GM19035 (cell line): ENCODE data around the gene DEFB125.
"Not testable (repeated sequence)": the region's sequence is repeated elsewhere in the genome, so short reads cannot be mapped to it uniquely, and the experiment has no call there.

ENCODE experiments used
- ATAC-seq: cut with Tn5 transposase; IDR thresholded peaks from one replicate; pipeline ENCODE4 v1.9.1; 2021; ENCODE audit not compliant: unreplicated experiment

DEFB125 gene

GRCh38 chr20:87401-87800, at the start of gene DEFB125:
Gene DEFB125 (plus strand): TSS chr20:87672. CDS start chr20:87710, 38 bp downstream.
- ATAC-seq, result no peak

DNA sequence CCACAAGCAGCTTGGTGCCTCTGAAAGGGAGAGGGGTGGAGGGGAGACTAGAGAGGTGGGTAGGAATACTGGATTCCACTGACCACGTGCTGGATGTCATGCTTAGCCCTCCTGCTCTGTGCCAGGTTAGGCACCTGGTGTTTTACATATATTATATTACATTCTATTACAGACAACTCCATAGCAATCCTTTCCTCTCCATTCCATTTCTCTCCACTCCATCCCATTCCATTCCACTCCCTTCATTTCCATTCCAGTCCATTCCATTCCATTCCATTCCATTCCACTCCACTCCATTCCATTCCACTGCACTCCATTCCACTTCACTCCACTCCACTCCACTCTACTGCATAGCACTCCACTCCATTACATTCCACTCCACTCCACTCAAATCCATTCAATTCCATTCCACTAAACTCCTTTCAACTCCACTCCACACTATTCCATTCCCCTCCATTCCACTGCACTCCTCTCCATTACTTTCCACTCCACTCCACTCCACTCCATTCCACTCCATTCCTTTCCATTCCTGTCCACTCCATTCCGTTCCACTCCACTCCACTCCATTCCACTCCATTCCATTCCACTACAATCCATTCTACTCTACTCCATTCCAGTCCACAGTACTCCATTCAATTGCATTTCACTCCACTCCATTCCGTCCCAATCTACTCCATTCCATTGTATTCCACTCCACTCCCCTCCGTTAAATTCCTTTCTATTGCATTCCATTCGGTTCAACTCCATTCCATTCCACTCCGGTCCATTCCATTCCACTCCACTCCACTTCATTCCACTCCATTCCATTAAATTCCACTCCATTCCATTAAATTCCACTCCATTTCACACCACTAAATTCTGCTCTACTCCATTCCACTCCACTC, 27.2 kb upstream of the DEFB125 start:
- ATAC-seq, result no peak

DNA sequence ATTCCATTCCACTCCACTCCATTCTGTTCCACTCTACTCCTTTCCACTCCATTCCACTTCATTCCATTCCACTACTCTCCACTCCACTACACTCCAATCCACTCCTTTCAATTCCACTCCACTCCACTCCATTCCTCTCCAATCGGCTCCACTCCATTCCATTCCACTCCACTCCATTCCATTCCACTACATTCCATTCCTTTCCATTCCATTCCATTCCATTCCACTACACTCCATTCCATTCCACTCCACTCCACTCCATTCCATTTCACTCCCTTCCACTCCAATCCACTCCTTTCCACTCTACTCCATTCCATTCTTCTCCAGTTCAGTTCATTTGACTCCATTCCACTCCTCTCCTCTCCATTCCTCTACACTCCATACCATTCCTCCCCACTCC, 26.2 kb upstream of the DEFB125 start:
- ATAC-seq, result no peak

DNA sequence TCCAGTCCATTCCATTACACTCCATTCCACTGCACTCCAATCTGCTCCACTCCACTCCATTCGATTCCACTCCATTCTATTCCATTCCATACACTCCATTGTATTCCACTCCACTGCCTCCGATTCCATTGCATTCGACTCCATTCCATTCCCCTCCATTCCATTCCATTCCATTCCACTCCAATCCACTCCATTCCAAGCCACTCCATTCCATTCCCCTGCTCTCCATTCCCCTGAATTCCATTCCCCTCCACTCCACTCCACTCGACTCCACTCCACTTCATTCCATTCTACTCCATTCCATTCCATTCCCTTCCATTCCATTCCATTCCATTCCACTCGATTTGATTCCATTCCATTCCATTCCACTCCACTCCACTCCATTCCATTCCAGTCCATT, 25.7 kb upstream of the DEFB125 start:
- ATAC-seq, result no peak

- no peak for ATAC-seq
Observed at GRCh38 chr20:62487-62886, 25.0 kb upstream of the DEFB125 start.

DNA sequence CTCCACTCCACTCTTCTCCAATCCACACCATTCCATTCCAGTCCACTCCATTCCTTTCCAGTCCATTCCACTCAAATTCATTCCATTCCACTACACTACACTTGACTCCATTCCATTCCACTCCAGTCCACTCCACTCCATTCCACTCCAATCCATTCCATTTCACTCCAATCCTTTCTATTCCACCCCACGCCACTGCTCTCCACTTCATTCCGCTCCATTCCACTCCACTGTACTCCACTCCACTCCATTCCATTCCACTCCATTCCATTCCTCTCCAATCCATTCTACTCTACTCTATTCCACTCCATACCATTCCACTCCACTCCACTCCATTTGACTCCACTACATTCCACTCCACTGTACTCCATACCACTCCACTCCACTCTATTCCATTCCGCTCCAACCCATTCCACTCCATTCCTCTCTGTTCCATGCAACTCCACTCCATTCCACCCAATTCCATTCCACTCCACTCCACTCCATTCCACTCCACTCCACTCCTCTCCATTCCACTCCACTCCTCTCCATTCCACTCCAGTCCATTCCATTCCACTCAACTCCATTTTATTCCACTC, 23.4 kb upstream of the DEFB125 start:
- no peak for ATAC-seq

DNA sequence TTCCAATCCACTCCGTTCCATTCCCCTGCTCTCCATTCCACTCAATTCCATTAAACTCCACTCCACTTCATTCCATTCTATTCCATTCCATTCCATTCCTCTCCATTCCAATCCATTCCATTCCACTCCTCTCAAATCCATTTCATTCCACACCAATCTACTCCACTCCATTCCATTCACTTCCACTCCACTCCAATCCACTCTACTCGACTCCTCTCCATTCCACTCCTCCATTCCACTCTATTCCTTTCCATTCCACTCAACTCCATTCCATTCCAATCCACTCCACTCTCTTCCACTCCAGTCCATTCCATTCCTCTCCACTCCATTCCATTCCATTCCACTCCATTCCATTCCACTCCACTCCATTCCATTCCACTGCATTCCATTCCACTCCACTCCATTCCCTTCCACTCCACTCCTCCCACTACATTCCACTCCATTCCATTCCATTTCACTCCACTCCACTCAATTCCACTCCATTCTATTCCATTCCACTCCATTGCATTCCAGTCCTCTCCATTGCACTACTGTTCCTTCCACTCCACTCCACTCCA, 22.6 kb upstream of the DEFB125 start:
- no peak for ATAC-seq

- no peak for ATAC-seq
Observed at GRCh38 chr20:77231-77630, 10.2 kb upstream of the DEFB125 start.

- no peak for ATAC-seq
Observed at GRCh38 chr20:78338-78737, 9.1 kb upstream of the DEFB125 start.

DNA sequence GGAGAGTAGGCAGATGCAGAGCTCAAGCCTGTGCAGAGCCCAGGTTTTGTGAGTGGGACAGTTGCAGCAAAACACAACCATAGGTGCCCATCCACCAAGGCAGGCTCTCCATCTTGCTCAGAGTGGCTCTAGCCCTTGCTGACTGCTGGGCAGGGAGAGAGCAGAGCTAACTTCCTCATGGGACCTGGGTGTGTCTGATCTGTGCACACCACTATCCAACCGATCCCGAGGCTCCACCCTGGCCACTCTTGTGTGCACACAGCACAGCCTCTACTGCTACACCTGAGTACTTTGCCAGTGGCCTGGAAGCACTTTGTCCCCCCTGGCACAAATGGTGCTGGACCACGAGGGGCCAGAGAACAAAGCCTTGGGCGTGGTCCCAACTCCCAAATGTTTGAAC, 7.9 kb upstream of the DEFB125 start:
- ATAC-seq, result no peak

DNA sequence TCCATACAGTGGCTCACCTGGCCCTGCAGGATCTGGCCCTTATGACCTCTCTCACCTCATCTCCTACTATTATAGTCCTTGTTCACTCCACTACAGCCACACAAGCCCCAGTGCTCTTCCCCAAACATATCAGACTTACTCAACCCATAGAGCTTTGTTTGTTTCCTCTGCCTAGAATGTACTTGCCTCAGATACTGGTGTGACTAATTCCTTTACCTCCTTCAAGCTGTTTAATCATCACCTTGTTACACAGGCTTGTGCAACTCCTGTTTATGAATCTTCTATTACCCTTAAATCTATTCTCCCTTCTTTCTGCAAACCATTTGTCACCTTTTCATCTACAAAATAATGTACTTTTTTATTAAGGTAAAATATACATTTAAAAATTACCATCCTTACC, 3.2 kb downstream of the DEFB125 start:
- no peak for ATAC-seq

DNA sequence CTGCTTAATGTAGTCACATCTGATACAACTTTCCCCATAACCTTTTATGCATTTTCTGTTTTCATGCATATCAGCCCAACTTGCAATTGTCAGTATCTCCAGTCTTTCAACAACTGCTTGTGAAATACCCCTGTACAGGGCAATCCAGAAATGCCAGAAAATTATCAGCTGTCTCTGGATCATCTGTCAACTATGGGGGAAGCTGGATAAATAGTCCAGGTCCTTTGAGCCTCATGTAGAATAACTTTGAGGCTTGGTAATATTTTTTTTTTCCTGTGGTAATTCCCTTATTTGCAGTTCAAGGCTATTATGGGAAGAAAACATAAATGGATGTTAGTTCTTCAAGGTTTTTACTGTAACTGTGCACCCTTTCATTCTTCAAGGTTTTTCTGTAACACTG, 6.2 kb downstream of the DEFB125 start:
- no peak for ATAC-seq

DNA sequence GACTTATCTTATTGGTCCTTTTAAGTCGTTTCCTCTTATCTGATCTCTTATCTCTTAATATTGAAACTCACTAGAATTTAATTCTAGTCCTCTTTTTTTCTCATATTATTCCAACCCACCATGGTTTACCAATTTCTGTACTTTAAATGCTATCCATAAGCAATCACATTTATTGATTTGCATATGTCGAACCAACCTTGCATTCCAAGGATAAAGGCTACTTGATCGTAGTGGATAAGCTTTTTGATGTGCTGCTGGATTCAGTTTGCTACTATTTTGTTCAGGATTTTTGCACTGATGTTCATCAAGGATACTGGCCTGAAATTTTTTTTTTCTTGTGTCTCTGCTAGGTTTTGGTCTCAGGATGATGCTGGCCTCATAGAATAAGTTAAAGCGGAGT, 7.7 kb downstream of the DEFB125 start:
- ATAC-seq, result no peak

DNA sequence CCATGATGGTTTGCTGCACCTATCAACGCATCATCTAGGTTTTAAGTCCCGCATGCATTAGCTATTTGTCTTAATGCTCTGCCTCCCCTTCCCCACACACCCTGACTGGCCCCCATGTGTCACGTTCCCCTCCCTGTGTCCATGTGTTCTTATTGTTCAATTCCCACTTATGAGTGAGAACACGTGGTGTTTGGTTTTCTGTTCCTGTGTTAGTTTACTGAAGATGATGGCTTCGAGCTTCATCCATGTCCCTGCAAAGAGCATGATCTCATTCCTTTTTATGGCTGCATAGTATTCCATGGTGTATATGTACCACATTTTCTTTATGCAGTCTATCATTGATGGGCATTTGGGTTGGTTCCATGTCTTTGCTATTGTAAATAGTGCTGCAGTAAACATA, 10.2 kb downstream of the DEFB125 start:
- not testable (repeated sequence) for ATAC-seq

GRCh38 chr20:101975-102374, 14.5 kb downstream of the DEFB125 start:
- ATAC-seq, result no peak

DNA sequence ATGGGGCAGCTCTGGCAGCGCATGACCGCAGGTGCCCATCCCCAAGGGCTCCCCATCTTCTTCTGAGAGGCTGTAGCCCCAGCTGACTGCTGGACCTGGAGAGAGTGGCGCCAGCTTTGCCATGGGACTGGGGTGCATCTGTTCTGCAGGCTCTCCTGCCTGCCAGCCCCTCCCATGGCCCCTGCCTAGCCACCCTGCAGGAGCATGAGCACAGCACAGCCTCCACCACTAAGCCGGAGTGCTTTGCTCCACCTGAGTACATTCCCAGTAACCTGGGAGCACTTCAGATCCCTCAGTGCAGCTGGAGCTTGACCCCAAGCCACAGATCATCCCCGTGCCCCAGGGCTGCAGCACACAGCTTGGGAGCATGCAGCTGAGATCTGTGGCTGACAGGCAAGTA, 16.0 kb downstream of the DEFB125 start:
- ATAC-seq, result no peak

DNA sequence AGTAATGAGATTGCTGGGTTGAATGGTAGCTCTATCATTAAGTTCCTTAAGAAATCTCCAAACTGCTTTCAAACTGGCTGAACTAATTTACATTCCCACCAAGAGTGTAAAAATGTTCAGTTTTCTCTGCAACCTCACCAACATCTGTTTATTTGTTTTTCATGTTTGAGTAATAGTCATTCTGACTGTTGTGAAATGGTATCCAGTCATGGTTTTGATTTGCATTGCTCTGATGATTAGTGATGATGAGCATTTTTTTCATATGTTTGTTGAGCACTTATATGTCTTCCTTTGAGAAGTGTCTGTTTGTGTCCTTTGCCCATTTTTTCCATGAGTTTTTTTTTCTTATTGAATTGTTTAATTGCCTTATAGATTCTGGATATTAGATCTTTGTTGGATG, 24.9 kb downstream of the DEFB125 start:
- no peak for ATAC-seq

- no peak for ATAC-seq
Observed at GRCh38 chr20:117518-117917, 30.0 kb downstream of the DEFB125 start.

DNA sequence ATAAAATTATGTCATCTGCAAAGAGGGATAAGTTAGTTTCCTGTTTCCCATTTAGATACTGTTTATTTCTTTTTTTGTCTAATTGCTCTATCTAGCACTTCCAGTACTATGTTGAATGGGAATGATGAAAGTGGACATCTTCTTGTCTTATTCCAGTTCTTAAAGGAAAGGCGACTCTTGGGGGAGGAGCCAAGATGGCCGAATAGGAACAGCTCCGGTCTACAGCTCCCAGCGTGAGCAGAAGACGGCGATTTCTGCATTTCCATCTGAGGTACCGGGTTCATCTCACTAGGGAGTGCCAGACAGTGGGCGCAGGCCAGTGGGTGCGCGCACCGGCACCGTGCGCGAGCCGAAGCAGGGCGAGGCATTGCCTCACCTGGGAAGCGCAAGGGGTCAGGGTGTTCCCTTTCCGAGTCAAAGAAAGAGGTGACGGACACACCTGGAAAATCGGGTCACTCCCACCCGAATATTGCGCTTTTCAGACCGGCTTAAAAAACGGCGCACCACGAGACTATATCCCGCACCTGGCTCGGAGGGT, 42.4 kb downstream of the DEFB125 start:
- not testable (repeated sequence) for ATAC-seq

- no peak for ATAC-seq
Observed at GRCh38 chr20:137668-138490, 50.4 kb downstream of the DEFB125 start.

DNA sequence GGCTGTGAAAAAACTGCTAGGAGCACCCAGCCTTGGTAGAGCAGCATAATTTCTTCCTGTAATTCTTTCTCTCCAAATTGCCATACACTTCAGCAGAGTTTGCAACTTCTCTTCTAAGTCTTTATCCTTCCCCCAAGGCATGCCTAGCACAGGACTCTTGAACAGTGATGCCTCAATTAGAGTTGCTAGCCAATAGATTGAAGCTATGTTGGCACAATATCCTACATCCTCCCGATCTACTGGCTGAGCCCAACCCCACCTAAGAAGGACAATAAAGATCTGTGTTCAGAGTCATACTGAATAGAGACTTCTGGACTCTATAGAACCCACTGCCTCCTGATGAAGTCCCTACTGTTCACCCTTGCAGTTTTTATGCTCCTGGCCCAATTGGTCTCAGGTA, 54.8 kb downstream of the DEFB125 start, which contains the start of gene DEFB126:
Gene DEFB126 (plus strand): TSS at position 301 of the 400 bp plus-strand sequence. CDS start 39 bp downstream, at position 340.
- no peak for ATAC-seq
